H1 (cell line): ENCODE measurements around the gene R3HDM1. TPM values are rescaled to one million over a fixed set of nuclear protein-coding genes. Genes with fewer than 3 reads are reported as not detected.

ENCODE experiments used
- ASH2L ChIP-seq: fragments of 200-600, 300-600 bp; sonication (generic); IDR thresholded peaks from one replicate; pipeline ENCODE4 v1.7.1; 2017; ENCODE audit warnings: low read length
- CBX5 ChIP-seq: fragments of 300-800, 300-1000 bp; sonication (generic); IDR thresholded peaks from 2 replicates; pipeline ENCODE4 v1.7.1; 2016; ENCODE audit warnings: antibody characterized with exemption, low read length, low read depth
- CEBPB ChIP-seq: IDR thresholded peaks from 2 replicates; pipeline ENCODE4 v1.6.1; 2012; ENCODE audit warnings: low read depth, low read length
- CHD1 ChIP-seq: IDR thresholded peaks from 2 replicates; pipeline ENCODE4 v1.6.1; 2012; ENCODE audit warnings: low read depth, low read length, improper control_type of control experiment
- CHD7 ChIP-seq: fragments of 300-600 bp; sonication (generic); IDR thresholded peaks from 2 replicates; pipeline ENCODE4 v1.7.1; 2012; ENCODE audit warnings: low read length, moderate library complexity, mild to moderate bottlenecking, inconsistent platforms; ENCODE audit not compliant: insufficient replicate concordance
- KDM5A ChIP-seq: fragments of 200-600 bp; IDR thresholded peaks from 2 replicates; pipeline ENCODE4 v1.7.1; 2012; ENCODE audit warnings: mild to moderate bottlenecking, low read length, inconsistent platforms, mixed read lengths
- POLR2A ChIP-seq, 2 experiments: IDR thresholded peaks; 1 replicate in 1 of 2; 2 replicates in 1 of 2; pipeline ENCODE4 v1.6.1; 2011; ENCODE audit warnings: low read depth in 2 of 2, low read length in 2 of 2, mild to moderate bottlenecking in 2 of 2; ENCODE audit errors: control extremely low read depth in 1 of 2
- RAD21 ChIP-seq, 2 experiments: IDR thresholded peaks in 1 of 2; conservative IDR thresholded peaks in 1 of 2; 2 replicates each; pipeline ENCODE4 v1.6.1; 2011; ENCODE audit warnings: low read depth in 2 of 2, low read length in 2 of 2, improper control_type of control experiment in 1 of 2, inconsistent platforms in 1 of 2, mild to moderate bottlenecking in 1 of 2, moderate library complexity in 1 of 2
- SAP30 ChIP-seq: fragments of 300-600 bp; sonication (generic); IDR thresholded peaks from 2 replicates; pipeline ENCODE4 v1.7.1; 2012; ENCODE audit warnings: low read length, moderate library complexity, mild to moderate bottlenecking, inconsistent platforms; ENCODE audit not compliant: insufficient read depth, insufficient replicate concordance
- ZNF274 ChIP-seq: IDR thresholded peaks from 2 replicates; pipeline ENCODE4 v1.7.0; 2012; ENCODE audit warnings: low read length, borderline replicate concordance; ENCODE audit errors: extremely low read depth
- polyA plus RNA-seq, 7 experiments: library from polyadenylated mRNA; depleted of rRNA in 3 of 7; stranded (reverse) in 5 of 7; unstranded in 2 of 7; fragments of >200 nt in 5 of 7; fragments of 200-250 nt in 2 of 7; gene quantifications; 1 replicate in 5 of 7; 2 replicates in 1 of 7; 4 replicates in 1 of 7; pipeline versions ENCODE4 v1.2.1 to v1.2.3, GENCODE V29; 2011 to 2013; ENCODE audit warnings: missing spikeins in 2 of 7, mixed read lengths in 2 of 7
- total RNA-seq: library from RNA; stranded (reverse); fragmentation: NEBNext Ultra II Directional; extraction: Animal tissue kit (Norgen Biotek cat#: 25700); gene quantifications from 2 replicates; pipeline ENCODE4 v1.2.1, GENCODE V29; 2021

The R3HDM1 gene
- total and polyA plus RNA-seq, 2 of the 8 experiments (the other 6 are each of a cell fraction or from before 2014, with no cell fraction given) = 77.7 to 120 TPM

GRCh38 chr2:135736546-135736945 lies 205.3 kb downstream of the R3HDM1 start (continued):
- TF ChIP-seq CHD7 (no peak), KDM5A (no peak), SAP30 (no peak), CHD1 (no peak), CBX5 (no peak), POLR2A (IDR thresholded peaks at IDR 0.05; ENCODE audit: control extremely low read depth in 1 of 2, low read depth in 2 of 2, low read length in 2 of 2) (no peak), CEBPB (no peak), RAD21 (IDR thresholded peaks at IDR 0.05 in 1 of 2, conservative IDR thresholded peaks at IDR 0.05 in 1 of 2; ENCODE audit: low read depth in 2 of 2, low read length in 2 of 2) (no peak), ASH2L (no peak), ZNF274 (no peak)
